B cell (primary cell): Measurements from ENCODE around the gene NTNG1.

Experiments used
- CTCF ChIP-seq: fragments of 200-600 bp; IDR thresholded peaks from one replicate; pipeline ENCODE4 v1.8.0; 2022; ENCODE audit warnings: antibody characterized with exemption, mild to moderate bottlenecking
- EZH2 ChIP-seq: IDR thresholded peaks from 2 replicates; pipeline ENCODE4 v1.6.1; 2012; ENCODE audit warnings: borderline replicate concordance, low read depth, mild to moderate bottlenecking, moderate library complexity, low read length; ENCODE audit not compliant: insufficient read depth, poor library complexity, severe bottlenecking

- TF ChIP-seq CTCF (no peak), EZH2 (no peak)
These were observed 30.5 kb upstream of the NTNG1 start for GRCh38 chr1:107110326-107110725.
